Measurements from ENCODE around the gene CASR. TPM values are rescaled to one million over a fixed set of nuclear protein-coding genes. Genes with fewer than 3 reads are reported as not detected.

Gene CASR
- total RNA-seq, 1 experiment from 2014 or later: not detected

DNA sequence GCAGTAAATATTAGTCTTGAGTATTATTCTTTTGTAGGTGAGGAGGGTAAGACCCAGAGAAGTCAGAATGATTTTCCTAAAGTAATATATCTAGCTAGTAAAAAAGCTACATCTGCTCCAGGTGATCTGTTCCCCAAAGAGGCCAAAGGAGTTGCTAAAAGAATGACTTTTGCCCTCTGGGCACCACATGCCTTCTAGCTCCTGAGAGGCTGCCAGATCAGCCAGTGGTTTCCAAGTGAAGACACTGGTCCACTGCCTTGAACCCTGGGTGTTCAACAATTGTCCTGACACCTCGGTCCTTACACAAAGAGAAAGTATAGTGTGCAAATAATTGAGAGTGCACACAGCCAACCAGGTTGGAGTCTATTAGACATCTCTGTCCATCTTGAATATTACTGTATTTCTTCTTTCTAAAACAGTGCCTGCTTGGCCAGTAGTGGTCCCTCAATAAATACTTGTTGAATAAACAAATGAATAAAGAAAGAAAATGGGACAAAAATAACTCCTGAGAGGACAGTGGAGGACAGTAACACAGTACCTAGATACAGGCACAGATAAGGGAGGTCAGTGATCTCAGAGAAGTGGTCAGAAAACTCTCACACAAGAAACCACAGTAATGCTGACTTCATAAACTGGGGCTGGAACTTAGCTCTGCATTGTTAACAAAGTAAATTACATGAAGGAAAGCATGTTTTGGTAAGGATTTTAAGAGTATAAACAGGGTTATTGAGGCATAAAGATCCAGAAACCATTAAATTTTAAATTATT is 85.0 kb downstream of the CASR start:
- no peaks in the 10 kb centered on the region for H3K9me3 ChIP-seq

DNA sequence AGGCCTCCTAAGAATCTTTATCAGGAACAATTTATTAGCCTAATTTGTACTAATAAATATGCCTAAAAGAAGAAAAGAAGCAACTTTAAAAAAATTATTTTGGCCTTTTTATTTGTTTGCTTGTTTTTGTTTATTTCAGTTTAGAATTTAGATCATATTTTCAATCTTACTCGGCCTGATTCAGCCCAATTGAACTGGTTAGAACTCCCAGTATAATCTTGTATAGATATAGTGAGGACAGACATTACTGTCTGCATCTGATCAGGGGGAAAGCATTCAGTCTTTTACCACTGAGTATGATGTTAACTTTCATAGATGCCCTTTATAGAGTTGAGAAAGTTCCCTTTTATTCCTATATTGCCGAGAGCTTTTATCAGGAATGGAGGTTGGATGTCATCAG is 85.6 kb downstream of the CASR start:
- no peak overlapping the region for H3K4me3 Mint-ChIP-seq (ENCODE audit: unreplicated experiment)
- H3K4me3 ChIP-seq (ENCODE audit: low read depth, low read length): no peak overlapping the region
- intact Hi-C loops (cut with micrococcal nuclease; ENCODE audit: unreplicated experiment): no loop called here
- H3K36me3 Mint-ChIP-seq (ENCODE audit: insufficient read depth, unreplicated experiment): no peaks in the 10 kb centered on the region
- no peaks in the 10 kb centered on the region for H3K4me1 Mint-ChIP-seq (ENCODE audit: low read depth, unreplicated experiment)
- CTCF ChIA-PET: no interaction called here
- POLR2A ChIA-PET: no interaction called here
- H3K9me3 Mint-ChIP-seq (ENCODE audit: unreplicated experiment): no peaks in the 10 kb centered on the region
- H3K27me3 Mint-ChIP-seq (ENCODE audit: insufficient read depth, unreplicated experiment): peaks cover 12% of the 10 kb centered on the region
- no peaks in the 10 kb centered on the region for H3K4me1 ChIP-seq
- H3K36me3 ChIP-seq (ENCODE audit: control insufficient read depth, insufficient read depth, low read length): no peaks in the 10 kb centered on the region
- H3K27me3 ChIP-seq (replicated peaks; ENCODE audit: control insufficient read depth, insufficient read depth, low read length): no peaks in the 10 kb centered on the region; the same call in 1 of the 2 replicates
- no TSS peak for BruUV-seq (replicated peaks)
- DNase-seq: no peak
- TF ChIP-seq, protein P1, sequence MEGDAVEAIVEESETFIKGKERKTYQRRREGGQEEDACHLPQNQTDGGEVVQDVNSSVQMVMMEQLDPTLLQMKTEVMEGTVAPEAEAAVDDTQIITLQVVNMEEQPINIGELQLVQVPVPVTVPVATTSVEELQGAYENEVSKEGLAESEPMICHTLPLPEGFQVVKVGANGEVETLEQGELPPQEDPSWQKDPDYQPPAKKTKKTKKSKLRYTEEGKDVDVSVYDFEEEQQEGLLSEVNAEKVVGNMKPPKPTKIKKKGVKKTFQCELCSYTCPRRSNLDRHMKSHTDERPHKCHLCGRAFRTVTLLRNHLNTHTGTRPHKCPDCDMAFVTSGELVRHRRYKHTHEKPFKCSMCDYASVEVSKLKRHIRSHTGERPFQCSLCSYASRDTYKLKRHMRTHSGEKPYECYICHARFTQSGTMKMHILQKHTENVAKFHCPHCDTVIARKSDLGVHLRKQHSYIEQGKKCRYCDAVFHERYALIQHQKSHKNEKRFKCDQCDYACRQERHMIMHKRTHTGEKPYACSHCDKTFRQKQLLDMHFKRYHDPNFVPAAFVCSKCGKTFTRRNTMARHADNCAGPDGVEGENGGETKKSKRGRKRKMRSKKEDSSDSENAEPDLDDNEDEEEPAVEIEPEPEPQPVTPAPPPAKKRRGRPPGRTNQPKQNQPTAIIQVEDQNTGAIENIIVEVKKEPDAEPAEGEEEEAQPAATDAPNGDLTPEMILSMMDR (IDR thresholded peaks at IDR 0.05; ENCODE audit: insufficient read depth in 1 of 2, low read depth in 1 of 2, low read length in 1 of 2, severe bottlenecking in 1 of 2, unreplicated experiment in 1 of 2): no peak
- no peaks in the 10 kb centered on the region for H3K9me3 ChIP-seq
- H3K27ac Mint-ChIP-seq (ENCODE audit: unreplicated experiment): no peak overlapping the region

More for the DNA sequence above, 85.0 kb downstream of the CASR start:
- Mint-ChIP-seq H3K36me3 (ENCODE audit: insufficient read depth, unreplicated experiment) (no peaks in the 10 kb centered on the region), H3K9me3 (ENCODE audit: unreplicated experiment) (no peaks in the 10 kb centered on the region), H3K27me3 (ENCODE audit: insufficient read depth, unreplicated experiment) (peaks cover 12% of the 10 kb centered on the region), H3K4me1 (ENCODE audit: low read depth, unreplicated experiment) (no peaks in the 10 kb centered on the region), H3K4me3 (ENCODE audit: unreplicated experiment) (no peak overlapping the region), H3K27ac (ENCODE audit: unreplicated experiment) (no peak overlapping the region)
- no TSS peak for BruUV-seq (replicated peaks)
- H3K4me1 ChIP-seq: no peaks in the 10 kb centered on the region
- no peaks in the 10 kb centered on the region for H3K36me3 ChIP-seq (ENCODE audit: control insufficient read depth, insufficient read depth, low read length)
- H3K4me3 ChIP-seq (ENCODE audit: low read depth, low read length): no peak overlapping the region
- intact Hi-C loops (cut with micrococcal nuclease; ENCODE audit: unreplicated experiment): no loop called here
- DNase-seq: no peak
- no peaks in the 10 kb centered on the region; the same call in 1 of the 2 replicates for H3K27me3 ChIP-seq (replicated peaks; ENCODE audit: control insufficient read depth, insufficient read depth, low read length)
- POLR2A ChIA-PET: no interaction called here
- TF ChIP-seq, protein P1 (IDR thresholded peaks at IDR 0.05; ENCODE audit: insufficient read depth in 1 of 2, low read depth in 1 of 2, low read length in 1 of 2, severe bottlenecking in 1 of 2, unreplicated experiment in 1 of 2): no peak
- CTCF ChIA-PET: interaction anchor here (0.7 kb wide), 1 partner anchor 21 kb away, joined by 3 read pairs; no protein-coding TSS in a partner anchor

DNA sequence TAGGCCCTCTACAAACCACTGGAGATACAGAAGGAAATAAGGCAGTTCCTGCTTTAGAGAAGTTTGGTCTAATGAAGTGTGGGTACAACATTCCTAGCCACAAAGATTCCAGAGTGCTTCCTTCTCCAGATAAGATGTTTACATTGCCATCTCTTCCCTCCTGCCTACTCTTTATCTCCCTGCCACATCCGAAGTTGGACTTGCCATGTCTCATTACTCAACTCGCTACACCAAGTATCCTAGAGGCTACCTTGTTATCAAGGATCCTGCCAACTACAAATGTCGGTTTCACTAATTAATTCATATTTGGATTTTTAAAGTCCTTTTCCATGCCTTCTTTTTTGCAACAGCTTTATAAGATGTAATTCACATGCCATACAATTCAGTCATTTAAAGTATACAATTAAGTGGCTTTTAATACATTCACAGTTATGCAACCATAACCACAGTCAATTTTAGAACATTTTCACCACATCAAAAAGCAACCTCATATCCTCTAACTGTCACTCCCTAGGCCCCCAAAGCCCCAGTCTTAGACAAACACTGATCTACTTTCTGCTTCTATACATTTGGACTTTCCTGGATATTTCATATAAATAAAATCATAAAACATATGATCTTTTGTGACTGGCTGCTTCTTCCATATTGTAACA is 87.9 kb downstream of the CASR start:
- no peaks in the 10 kb centered on the region for H3K36me3 ChIP-seq (ENCODE audit: control insufficient read depth, insufficient read depth, low read length)
- H3K4me1 ChIP-seq: no peaks in the 10 kb centered on the region
- CTCF ChIA-PET: no interaction called here
- no TSS peak for BruUV-seq (replicated peaks)
- no peaks in the 10 kb centered on the region for H3K36me3 Mint-ChIP-seq (ENCODE audit: insufficient read depth, unreplicated experiment)
- no peak overlapping the region for H3K27ac Mint-ChIP-seq (ENCODE audit: unreplicated experiment)
- intact Hi-C loops (cut with micrococcal nuclease; ENCODE audit: unreplicated experiment): no loop called here
- no peaks in the 10 kb centered on the region for H3K9me3 Mint-ChIP-seq (ENCODE audit: unreplicated experiment)
- H3K9me3 ChIP-seq: no peaks in the 10 kb centered on the region
- POLR2A ChIA-PET: no interaction called here
- peaks cover 12% of the 10 kb centered on the region for H3K27me3 Mint-ChIP-seq (ENCODE audit: insufficient read depth, unreplicated experiment)
- no peak for DNase-seq
- no peak overlapping the region for H3K4me3 ChIP-seq (ENCODE audit: low read depth, low read length)
- no peaks in the 10 kb centered on the region; the same call in 1 of the 2 replicates for H3K27me3 ChIP-seq (replicated peaks; ENCODE audit: control insufficient read depth, insufficient read depth, low read length)
- TF ChIP-seq, protein P1 (IDR thresholded peaks at IDR 0.05; ENCODE audit: insufficient read depth in 1 of 2, low read depth in 1 of 2, low read length in 1 of 2, severe bottlenecking in 1 of 2, unreplicated experiment in 1 of 2): no peak
- no peak overlapping the region for H3K4me3 Mint-ChIP-seq (ENCODE audit: unreplicated experiment)
- H3K4me1 Mint-ChIP-seq (ENCODE audit: low read depth, unreplicated experiment): no peaks in the 10 kb centered on the region

Measured in Caco-2 (cell line).